AG04449 (cell line): Measurements from ENCODE around the gene SLC27A3.
A peak's percentile ranks its signal among the peaks of the same experiment; 100 is the strongest.

Experiments used
- CTCF ChIA-PET: fragments of 350-600 bp; formaldehyde crosslinking; extraction: SDS; loops from one replicate; lab custom pipeline; 2021; ENCODE audit warnings: antibody characterized with exemption; lab: Yijun Ruan, JAX
- POLR2A ChIA-PET: fragments of 400-600, 350-600 bp; formaldehyde crosslinking; extraction: SDS; loops from one replicate; lab custom pipeline; 2020; ENCODE audit warnings: antibody characterized with exemption, inconsistent platforms; lab: Yijun Ruan, JAX
- DNase-seq: peaks from one replicate; pipeline ENCODE4 v3.0.0-alpha.2; 2010; ENCODE audit warnings: low read depth, low spot score
- H3K4me3 ChIP-seq: 2 replicates; pipeline ENCODE4 v1.5.1; 2011; ENCODE audit warnings: low read depth, mild to moderate bottlenecking, control low read depth, low read length
- CTCF ChIP-seq: IDR thresholded peaks from one replicate; pipeline ENCODE4 v1.5.1; 2011; ENCODE audit warnings: mild to moderate bottlenecking, moderate library complexity, low read length, control low read depth, inconsistent platforms; ENCODE audit not compliant: insufficient read depth; ENCODE audit errors: missing control alignments

Gene SLC27A3

GRCh38 chr1:153734396-153735089, 40.7 kb upstream of the SLC27A3 start:
- no peak for DNase-seq
- no peak for TF ChIP-seq CTCF
- CTCF ChIA-PET = interaction anchor here (0.9 to 2.3 kb wide), 6 partner anchors 11 to 162 kb away, joined by 3 to 6 read pairs (median 4); no protein-coding TSS in a partner anchor
- POLR2A ChIA-PET = no interaction called here
- H3K4me3 ChIP-seq = no peak overlapping the region

GRCh38 chr1:153735090-153735420, 40.2 kb upstream of the SLC27A3 start:
- H3K4me3 ChIP-seq = no peak overlapping the region
- ChIA-PET POLR2A (no interaction called here), CTCF (interaction anchor here (0.9 to 2.3 kb wide), 6 partner anchors 11 to 162 kb away, joined by 3 to 6 read pairs (median 4); no protein-coding TSS in a partner anchor)
- TF ChIP-seq CTCF = no peak
- no peak for DNase-seq

DNA sequence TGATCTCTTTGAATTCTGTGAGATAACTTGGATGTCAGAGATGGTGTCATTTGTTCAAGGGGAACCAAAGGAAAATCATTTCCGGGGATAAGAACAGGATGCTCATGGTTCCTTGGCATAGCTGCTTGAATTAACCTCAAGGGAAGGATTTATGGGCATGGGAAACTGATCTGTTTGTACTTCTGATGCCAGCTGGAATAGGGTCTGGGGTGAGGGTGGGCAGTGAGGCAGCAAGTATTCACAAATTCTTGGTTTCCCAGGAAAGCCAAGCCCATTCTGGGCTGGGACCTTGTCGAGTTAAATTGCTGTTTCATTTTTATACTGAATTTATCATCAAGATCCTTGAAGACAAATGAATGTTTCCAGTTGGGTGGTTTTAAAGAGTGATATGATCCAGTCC, 33.2 kb upstream of the SLC27A3 start:
- DNase-seq = no peak
- POLR2A ChIA-PET = no interaction called here
- H3K4me3 ChIP-seq = no peak overlapping the region
- TF ChIP-seq CTCF = no peak
- CTCF ChIA-PET = interaction anchor here (0.7 to 2.7 kb wide), 5 partner anchors 8 to 70 kb away, joined by 3 to 15 read pairs (median 7); partner anchors contain the start of gene NPR1

DNA sequence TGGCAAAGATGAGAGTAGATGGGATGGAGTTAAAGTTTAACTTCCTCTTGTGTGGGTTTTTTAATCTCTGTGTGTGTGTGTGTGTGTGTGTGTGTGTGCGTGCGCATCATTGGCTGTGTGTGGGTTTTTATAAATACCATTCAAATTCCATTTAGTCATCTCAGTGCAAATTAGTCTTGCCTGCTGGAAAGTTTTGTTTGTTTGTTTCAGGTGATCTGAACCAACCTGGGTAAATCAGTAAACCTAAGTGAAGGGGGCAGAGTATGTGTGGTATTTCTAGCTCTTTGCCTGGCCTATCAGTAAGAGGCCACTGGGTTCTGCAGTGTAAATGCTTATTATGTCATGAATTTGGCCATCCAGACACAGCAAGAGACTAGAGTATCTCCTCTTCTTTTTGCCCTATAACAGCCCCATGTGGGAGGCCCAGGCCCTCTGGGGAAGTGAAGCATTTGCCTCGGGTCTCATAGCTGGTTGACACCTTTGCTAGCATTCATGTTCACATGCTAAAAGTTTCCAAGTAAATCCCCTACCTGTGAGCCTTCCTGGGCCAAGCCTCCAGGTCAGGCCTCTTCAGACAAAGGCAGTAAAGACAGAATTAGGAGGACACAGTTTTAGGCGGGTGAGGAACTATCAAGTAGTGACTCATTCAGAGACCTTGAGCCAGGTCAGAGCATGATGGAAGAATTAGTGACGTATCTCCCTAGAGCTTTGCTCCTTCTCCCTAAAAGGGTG, 32.6 kb upstream of the SLC27A3 start:
- POLR2A ChIA-PET = interaction anchor here (0.6 to 1.3 kb wide), 3 partner anchors 15 to 115 kb away, joined by 3 to 4 read pairs (median 3); partner anchors contain the start of genes INTS3 and S100A13
- H3K4me3 ChIP-seq = no peak overlapping the region
- CTCF ChIA-PET = interaction anchor here (0.7 to 2.7 kb wide), 5 partner anchors 8 to 170 kb away, joined by 3 to 15 read pairs (median 7); partner anchors contain the start of gene NPR1
- peak; percentile 37 for DNase-seq
- TF ChIP-seq CTCF = no peak

- no peak for TF ChIP-seq CTCF
- CTCF ChIA-PET = interaction anchor here (0.7 to 1.3 kb wide), 4 partner anchors 9 to 26 kb away, joined by 3 to 4 read pairs (median 3); no protein-coding TSS in a partner anchor
- DNase-seq = no peak
- H3K4me3 ChIP-seq = no peak overlapping the region
- POLR2A ChIA-PET = no interaction called here
Observed at GRCh38 chr1:153745417-153745816, 29.8 kb upstream of the SLC27A3 start.

GRCh38 chr1:153746174-153746573, 29.0 kb upstream of the SLC27A3 start:
- ChIA-PET POLR2A (no interaction called here), CTCF (interaction anchor here (0.7 to 6.5 kb wide), 5 partner anchors 9 to 235 kb away, joined by 3 to 118 read pairs (median 4); partner anchors contain the start of genes ILF2 and NPR1)
- H3K4me3 ChIP-seq = no peak overlapping the region
- no peak for TF ChIP-seq CTCF
- no peak for DNase-seq
